ENCODE data around the gene ABHD1.

ABHD1 gene

GRCh38 chr2:27099334-27099955 is 24.2 kb upstream of the ABHD1 start:
- TF ChIP-seq TAF1 (IDR thresholded peaks at IDR 0.05; ENCODE audit: borderline replicate concordance, insufficient read depth, low read length), result no peak
- TF ChIP-seq FOXP2 (optimal IDR thresholded peaks at IDR 0.05; ENCODE audit: borderline replicate concordance, extremely low read depth, extremely low read length, insufficient read depth), result no peak
- TF ChIP-seq REST (IDR thresholded peaks at IDR 0.05; ENCODE audit: insufficient read depth in 1 of 2, low read depth in 2 of 2, low read length in 2 of 2), result no peak
- no peak for TF ChIP-seq SIN3A (IDR thresholded peaks at IDR 0.05; ENCODE audit: borderline replicate concordance, insufficient read depth, low read length)
- TF ChIP-seq POLR2AphosphoS5 (IDR thresholded peaks at IDR 0.05; ENCODE audit: low read depth, low read length), result no peak

- no peak for TF ChIP-seq FOXP2 (optimal IDR thresholded peaks at IDR 0.05; ENCODE audit: borderline replicate concordance, extremely low read depth, extremely low read length, insufficient read depth)
- no peak for TF ChIP-seq REST (IDR thresholded peaks at IDR 0.05; ENCODE audit: insufficient read depth in 1 of 2, low read depth in 2 of 2, low read length in 2 of 2)
- TF ChIP-seq TAF1 (IDR thresholded peaks at IDR 0.05; ENCODE audit: borderline replicate concordance, insufficient read depth, low read length), result no peak
- TF ChIP-seq POLR2AphosphoS5 (IDR thresholded peaks at IDR 0.05; ENCODE audit: low read depth, low read length), result no peak
- no peak for TF ChIP-seq SIN3A (IDR thresholded peaks at IDR 0.05; ENCODE audit: borderline replicate concordance, insufficient read depth, low read length)
Measured at GRCh38 chr2:27100036-27100435, 23.6 kb upstream of the ABHD1 start.

- TF ChIP-seq SIN3A (IDR thresholded peaks at IDR 0.05; ENCODE audit: borderline replicate concordance, insufficient read depth, low read length) (no peak), REST (IDR thresholded peaks at IDR 0.05; ENCODE audit: insufficient read depth in 1 of 2, low read depth in 2 of 2, low read length in 2 of 2) (no peak), TAF1 (IDR thresholded peaks at IDR 0.05; ENCODE audit: borderline replicate concordance, insufficient read depth, low read length) (no peak), FOXP2 (optimal IDR thresholded peaks at IDR 0.05; ENCODE audit: borderline replicate concordance, extremely low read depth, extremely low read length, insufficient read depth) (no peak)
Measured at GRCh38 chr2:27102329-27102728, 21.3 kb upstream of the ABHD1 start.

- TF ChIP-seq TAF1 (IDR thresholded peaks at IDR 0.05; ENCODE audit: borderline replicate concordance, insufficient read depth, low read length) (no peak), REST (IDR thresholded peaks at IDR 0.05; ENCODE audit: insufficient read depth in 1 of 2, low read depth in 2 of 2, low read length in 2 of 2) (no peak), FOXP2 (optimal IDR thresholded peaks at IDR 0.05; ENCODE audit: borderline replicate concordance, extremely low read depth, extremely low read length, insufficient read depth) (no peak), SIN3A (IDR thresholded peaks at IDR 0.05; ENCODE audit: borderline replicate concordance, insufficient read depth, low read length) (no peak), POLR2AphosphoS5 (IDR thresholded peaks at IDR 0.05; ENCODE audit: low read depth, low read length) (no peak)
Measured at GRCh38 chr2:27105981-27106380, 17.6 kb upstream of the ABHD1 start.

GRCh38 chr2:27108221-27108620 is 15.4 kb upstream of the ABHD1 start:
- no peak for TF ChIP-seq REST (IDR thresholded peaks at IDR 0.05; ENCODE audit: insufficient read depth in 1 of 2, low read depth in 2 of 2, low read length in 2 of 2)
- no peak for TF ChIP-seq TAF1 (IDR thresholded peaks at IDR 0.05; ENCODE audit: borderline replicate concordance, insufficient read depth, low read length)
- no peak for TF ChIP-seq SIN3A (IDR thresholded peaks at IDR 0.05; ENCODE audit: borderline replicate concordance, insufficient read depth, low read length)
- TF ChIP-seq POLR2AphosphoS5 (IDR thresholded peaks at IDR 0.05; ENCODE audit: low read depth, low read length), result no peak
- no peak for TF ChIP-seq FOXP2 (optimal IDR thresholded peaks at IDR 0.05; ENCODE audit: borderline replicate concordance, extremely low read depth, extremely low read length, insufficient read depth)

Measured in PFSK-1 (cell line).